Endothelial cell of umbilical vein (primary cell): ENCODE data around the gene CHRND.

ENCODE experiments used
- EZH2 ChIP-seq: IDR thresholded peaks from 2 replicates; pipeline ENCODE4 v1.6.1; 2012; ENCODE audit warnings: borderline replicate concordance, low read depth, mild to moderate bottlenecking, moderate library complexity, low read length, inconsistent platforms; ENCODE audit not compliant: severe bottlenecking
- GATA2 ChIP-seq: IDR thresholded peaks from 2 replicates; pipeline ENCODE4 v1.7.0; 2011; ENCODE audit warnings: low read depth, mild to moderate bottlenecking, moderate library complexity, mixed read lengths, low read length; ENCODE audit not compliant: insufficient read length, insufficient read depth
- POLR2A ChIP-seq: IDR thresholded peaks from 2 replicates; pipeline ENCODE4 v1.6.1; 2012; ENCODE audit warnings: low read depth, mild to moderate bottlenecking, control low read depth, low read length
- POLR2AphosphoS5 ChIP-seq: IDR thresholded peaks from 2 replicates; pipeline ENCODE4 v1.6.1; 2012; ENCODE audit warnings: low read depth, mild to moderate bottlenecking, control low read depth, low read length, moderate library complexity; ENCODE audit not compliant: insufficient read depth
- TF ChIP-seq, protein P1 (sequence below), 2 donors: IDR thresholded peaks; 1 replicate in 1 of 2; 2 replicates in 1 of 2; pipeline ENCODE4 v1.5.1; 2011; ENCODE audit warnings: low read length in 2 of 2, mild to moderate bottlenecking in 2 of 2, moderate library complexity in 2 of 2, control low read depth in 1 of 2, inconsistent platforms in 1 of 2, low read depth in 1 of 2; ENCODE audit not compliant: insufficient read depth in 1 of 2; ENCODE audit errors: extremely low read depth in 1 of 2

DNA sequence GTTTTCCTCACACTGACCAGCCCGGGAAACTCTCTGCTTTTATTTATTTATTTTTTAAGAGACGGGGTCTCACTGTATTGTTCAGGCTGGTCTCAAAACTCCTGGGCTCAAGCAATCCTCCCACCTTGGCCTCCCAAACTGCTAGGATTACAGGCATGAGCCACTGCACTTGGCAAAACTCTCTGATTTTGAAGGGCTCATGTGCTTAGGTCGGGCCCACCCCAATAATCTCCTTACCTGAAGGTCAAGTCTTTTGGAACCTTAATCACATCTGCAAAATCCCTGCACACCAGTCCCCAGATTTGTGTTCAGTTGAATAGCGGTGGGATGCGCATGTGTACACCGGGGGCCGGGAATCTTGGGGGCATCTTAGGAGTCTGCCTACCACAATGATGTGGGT, 30.7 kb upstream of the CHRND start:
- TF ChIP-seq POLR2A: no peak
- TF ChIP-seq GATA2: no peak
- TF ChIP-seq, protein P1, sequence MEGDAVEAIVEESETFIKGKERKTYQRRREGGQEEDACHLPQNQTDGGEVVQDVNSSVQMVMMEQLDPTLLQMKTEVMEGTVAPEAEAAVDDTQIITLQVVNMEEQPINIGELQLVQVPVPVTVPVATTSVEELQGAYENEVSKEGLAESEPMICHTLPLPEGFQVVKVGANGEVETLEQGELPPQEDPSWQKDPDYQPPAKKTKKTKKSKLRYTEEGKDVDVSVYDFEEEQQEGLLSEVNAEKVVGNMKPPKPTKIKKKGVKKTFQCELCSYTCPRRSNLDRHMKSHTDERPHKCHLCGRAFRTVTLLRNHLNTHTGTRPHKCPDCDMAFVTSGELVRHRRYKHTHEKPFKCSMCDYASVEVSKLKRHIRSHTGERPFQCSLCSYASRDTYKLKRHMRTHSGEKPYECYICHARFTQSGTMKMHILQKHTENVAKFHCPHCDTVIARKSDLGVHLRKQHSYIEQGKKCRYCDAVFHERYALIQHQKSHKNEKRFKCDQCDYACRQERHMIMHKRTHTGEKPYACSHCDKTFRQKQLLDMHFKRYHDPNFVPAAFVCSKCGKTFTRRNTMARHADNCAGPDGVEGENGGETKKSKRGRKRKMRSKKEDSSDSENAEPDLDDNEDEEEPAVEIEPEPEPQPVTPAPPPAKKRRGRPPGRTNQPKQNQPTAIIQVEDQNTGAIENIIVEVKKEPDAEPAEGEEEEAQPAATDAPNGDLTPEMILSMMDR (IDR thresholded peaks at IDR 0.05; ENCODE audit: extremely low read depth in 1 of 2, insufficient read depth in 1 of 2, low read depth in 1 of 2, low read length in 2 of 2): no peak
- no peak for TF ChIP-seq POLR2AphosphoS5
- TF ChIP-seq EZH2: no peak
